Esophagus muscularis mucosa (tissue), 4 donors: ENCODE results near the gene RXRA.

ENCODE experiments used
- CTCF ChIP-seq, 3 experiments: fragments of 200-600 bp in 2 of 3; fragments of 450-650 bp in 1 of 3; sonication (generic) in 2 of 3; IDR thresholded peaks; one replicate each; pipeline ENCODE4 v1.5.1; 2017 to 2019; ENCODE audit warnings: antibody characterized with exemption in 3 of 3, mild to moderate bottlenecking in 2 of 3, moderate library complexity in 1 of 3
- EP300 ChIP-seq: sonication (generic); formaldehyde crosslinking; IDR thresholded peaks from one replicate; pipeline ENCODE4 v1.6.1; 2017; ENCODE audit warnings: antibody characterized with exemption
- POLR2A ChIP-seq: fragments of 450-650 bp; IDR thresholded peaks from one replicate; pipeline ENCODE4 v1.6.1; 2017; ENCODE audit warnings: antibody characterized with exemption, moderate library complexity, mild to moderate bottlenecking, low read depth
- POLR2AphosphoS5 ChIP-seq, 2 donors: sonication (generic); formaldehyde crosslinking; IDR thresholded peaks; one replicate each; pipeline ENCODE4 v1.6.1; 2017; ENCODE audit warnings: antibody characterized with exemption in 2 of 2

DNA sequence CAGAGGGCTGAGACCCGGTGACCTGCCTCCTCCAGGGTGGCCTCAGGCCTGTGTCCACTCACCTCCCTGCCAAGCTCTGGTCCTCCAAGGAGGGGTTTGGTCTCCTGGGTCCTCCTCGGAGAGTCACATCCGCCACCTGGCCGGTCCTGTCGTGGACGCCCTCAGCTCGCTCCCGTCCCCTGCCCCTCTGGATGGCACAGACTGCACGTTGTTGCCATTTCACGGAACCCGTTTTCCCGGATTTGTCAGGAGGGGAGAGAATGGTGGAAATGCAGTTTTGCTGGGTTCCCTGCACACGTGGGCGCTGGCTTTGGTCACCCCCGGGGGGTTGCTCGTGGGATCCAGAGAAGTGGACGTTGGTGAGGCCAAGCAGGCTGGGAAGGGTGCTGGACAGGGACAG lies 62.7 kb downstream of the RXRA start:
- TF ChIP-seq CTCF (IDR thresholded peaks at IDR 0.05) (no peak), POLR2A (no peak), EP300 (no peak), POLR2AphosphoS5 (IDR thresholded peaks at IDR 0.05) (no peak)
